Stimulated activated CD8-positive, alpha-beta memory T cell treated with anti-CD3 and anti-CD28 coated beads, Interleukin-12 subunit alpha, Interleukin-12 subunit beta, amount 100 ng/mL, for 24 hours (primary cell): ENCODE measurements around the gene AHCYL2.
"Not testable (repeated sequence)": the region's sequence is repeated elsewhere in the genome, so short reads cannot be mapped to it uniquely, and the experiment has no call there.

Experiments used
- DNase-seq: peaks from one replicate; pipeline ENCODE4 v3.0.0-alpha.2; 2020; ENCODE audit errors: extremely low read depth

The AHCYL2 gene

DNA sequence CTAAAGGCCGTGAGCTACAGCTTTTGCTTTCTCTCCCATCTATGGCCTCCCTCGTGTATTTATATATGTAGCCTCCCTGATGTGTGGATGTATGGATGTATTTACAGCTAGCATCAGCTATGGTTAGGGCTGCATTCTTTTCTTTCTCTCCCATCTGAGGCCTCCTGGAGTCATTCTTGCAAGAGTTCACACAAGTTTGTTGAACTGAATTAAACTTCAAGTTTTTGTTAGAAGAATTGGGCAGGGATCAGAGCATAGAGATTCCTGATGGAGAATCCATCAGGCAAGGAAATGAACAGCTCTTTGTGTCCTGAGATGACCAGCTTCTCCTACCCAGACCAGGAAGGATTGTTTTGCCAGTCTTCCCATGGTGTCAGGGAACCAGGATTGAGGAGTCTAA is 60.3 kb downstream of the AHCYL2 start:
- DNase-seq, result no peak

DNA sequence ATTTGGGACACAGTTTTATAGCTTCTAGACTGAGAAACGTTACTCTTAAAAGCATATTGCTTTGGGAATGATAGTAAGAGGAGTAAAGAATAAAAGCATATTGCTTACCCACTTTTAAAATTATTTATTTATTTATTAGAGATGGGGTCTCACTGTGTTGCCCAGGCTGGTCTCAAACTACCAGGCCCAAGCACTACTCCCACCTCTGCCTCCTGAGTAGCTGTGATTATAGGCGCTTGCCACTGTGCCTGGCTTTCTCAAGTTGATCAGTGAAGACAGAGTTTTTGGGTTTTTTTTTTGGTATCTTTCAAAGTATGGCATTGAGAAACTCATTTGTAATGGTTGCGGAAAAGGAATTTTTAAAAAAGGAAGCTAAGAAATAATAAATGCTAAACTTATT is 68.0 kb downstream of the AHCYL2 start:
- no peak for DNase-seq

DNA sequence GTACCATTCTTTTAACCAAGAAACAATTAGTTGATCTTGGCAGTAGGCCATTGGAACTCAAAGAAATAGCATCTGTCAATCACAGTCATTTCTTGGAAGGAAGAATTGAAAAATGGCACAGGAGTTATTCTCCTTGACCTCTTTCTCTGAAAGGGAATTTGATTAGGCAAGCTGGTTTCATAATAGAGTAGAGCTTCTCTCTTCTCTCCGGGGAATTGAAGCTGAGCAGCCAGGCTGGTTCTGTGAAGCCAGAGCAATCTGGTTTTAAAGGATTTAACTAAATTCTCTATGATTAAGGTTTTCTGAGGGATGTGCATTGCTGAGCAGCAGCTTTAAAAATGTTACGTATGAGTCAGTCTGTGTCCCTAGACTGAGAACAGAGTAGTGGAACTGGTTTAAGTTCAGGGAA is 70.2 kb downstream of the AHCYL2 start:
- DNase-seq, result no peak

DNA sequence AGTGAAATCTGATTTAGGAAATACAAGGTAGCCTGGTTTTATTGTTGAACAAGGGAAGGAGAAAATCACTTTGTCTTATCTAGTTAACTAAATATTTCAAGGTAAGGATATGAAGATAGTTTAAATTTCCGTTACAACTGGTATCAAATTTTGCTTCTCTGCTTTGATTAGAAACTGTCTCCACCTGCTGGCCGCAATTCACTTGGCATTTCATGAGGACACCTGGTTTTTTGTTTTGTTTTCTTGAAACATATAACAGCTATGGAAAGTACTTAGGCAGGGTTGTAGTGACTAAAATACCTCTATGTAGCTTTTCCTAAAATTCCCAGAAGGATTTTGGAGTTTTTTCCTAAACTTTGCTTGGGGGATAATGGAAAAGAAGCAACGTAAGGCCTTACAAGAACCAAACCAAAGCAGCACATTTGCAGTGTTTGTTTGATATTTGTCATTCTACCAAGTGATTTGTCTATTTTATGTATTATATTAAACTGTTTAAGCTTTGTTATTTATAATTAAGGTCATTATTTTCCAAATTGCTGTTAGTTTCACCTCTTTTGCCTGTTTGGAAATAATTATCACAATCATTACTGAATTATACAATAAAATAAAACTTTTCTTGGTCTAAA is 73.6 kb downstream of the AHCYL2 start:
- DNase-seq, result no peak

DNA sequence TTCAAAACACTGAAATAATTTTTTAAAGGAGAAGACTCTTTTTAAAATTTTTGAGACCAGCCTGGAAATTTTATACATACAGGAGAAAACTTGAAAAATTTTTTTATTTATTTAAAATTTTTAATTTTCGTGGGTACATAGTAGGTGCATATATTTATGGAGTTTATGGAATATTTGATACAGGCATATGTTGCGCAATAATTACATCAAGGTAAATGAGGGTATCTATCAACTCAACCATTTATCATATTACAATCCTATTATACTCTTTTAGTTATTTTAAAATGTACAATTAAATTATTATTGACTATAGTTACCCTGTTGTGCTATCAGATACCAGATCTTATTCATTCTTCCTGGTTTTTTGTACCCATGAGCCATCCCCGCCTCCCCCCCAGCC is 75.1 kb downstream of the AHCYL2 start:
- no peak for DNase-seq

DNA sequence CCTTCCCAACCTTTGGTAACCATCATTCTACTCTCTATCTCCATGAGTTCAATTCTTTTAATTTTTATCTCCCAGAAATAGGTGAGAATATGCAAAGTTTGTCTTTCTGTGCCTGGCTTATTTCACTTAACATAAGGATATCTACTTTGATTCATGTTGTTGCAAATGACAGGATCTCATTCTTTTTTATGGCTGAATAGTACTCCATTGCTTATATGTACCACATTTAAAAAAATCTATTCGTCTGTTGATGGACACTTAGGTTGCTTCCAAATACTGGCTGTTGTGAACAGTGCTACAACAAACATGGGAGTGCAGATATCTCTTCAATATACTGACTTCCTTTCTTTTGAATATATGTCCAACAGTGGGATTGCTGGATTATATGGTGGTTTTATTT is 75.5 kb downstream of the AHCYL2 start:
- not testable (repeated sequence) for DNase-seq

DNA sequence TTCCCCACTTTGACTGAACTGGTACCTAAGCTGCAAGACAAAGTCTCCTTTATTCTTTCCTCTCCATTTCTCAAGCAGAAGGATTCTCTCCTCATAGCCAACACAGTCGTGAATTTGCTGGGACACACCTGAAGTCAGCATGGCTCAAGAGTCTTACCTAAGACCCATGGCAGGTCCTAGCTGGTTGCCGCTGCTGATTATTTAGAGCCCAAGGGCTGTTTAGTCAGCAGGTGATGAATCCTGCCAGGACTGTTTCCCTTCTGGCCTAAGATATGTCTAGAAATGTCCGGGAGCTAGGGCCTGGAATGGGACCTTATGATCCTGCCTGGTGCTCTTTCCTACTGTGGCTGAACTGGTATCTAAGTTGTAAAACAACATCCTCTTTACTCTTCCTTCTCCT is 82.8 kb downstream of the AHCYL2 start:
- no peak for DNase-seq

DNA sequence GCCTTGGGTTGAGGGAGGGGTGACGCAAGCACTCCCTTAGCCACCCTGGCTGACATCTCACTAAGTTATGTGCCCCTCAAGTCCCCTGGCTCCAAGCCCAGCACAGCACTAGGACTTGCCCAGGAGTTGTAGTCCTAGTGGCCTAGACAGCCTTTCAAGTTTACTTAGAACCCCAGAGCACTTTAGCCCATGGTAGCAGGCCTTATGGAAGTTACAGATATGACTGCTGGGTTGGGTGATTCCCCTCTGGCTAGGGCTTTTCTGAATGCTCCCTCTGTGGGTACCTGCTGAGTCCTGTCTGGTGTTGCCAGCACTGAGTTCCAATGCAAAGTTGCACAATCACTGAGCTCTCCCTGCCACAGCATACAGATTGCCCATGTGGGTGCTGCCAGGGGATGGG is 83.2 kb downstream of the AHCYL2 start:
- DNase-seq, result no peak

DNA sequence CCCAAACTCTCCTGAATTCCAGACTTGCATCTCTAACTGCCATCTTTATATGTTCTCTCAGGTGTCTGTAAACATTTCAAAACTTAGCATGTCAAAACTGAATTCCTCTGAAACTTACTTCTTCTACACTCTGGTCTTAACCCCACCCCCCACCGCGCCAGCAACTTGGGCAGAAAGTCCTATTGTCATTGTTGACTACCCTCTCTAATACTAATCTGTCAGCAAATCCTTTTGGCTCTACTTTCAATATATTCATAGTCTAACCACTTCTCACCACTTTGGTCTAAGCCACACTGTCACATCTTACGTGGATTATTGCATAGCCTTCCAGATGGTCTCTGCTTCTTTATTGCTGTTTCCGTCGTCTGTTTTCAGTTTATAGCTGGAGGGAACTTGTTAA is 86.6 kb downstream of the AHCYL2 start:
- no peak for DNase-seq

DNA sequence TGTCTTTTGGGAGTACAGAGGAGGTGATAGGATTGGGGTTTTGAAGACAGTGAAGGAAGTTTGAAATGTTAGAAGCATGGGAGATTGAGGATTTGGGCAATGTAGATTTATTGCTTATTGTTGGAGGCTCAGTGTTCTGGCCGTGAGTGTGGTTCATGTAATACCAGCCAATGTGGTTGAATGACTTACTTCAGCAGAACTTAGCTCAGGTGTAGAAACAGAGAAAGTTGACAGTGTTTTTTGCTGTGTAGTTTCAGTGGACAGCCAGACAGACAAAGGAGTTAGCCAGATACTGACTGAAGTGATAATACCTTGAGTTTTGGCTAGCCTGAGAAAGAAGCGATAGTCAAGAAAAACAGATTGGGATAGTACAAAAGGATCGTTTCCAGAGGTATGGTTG is 88.5 kb downstream of the AHCYL2 start:
- DNase-seq, result no peak

DNA sequence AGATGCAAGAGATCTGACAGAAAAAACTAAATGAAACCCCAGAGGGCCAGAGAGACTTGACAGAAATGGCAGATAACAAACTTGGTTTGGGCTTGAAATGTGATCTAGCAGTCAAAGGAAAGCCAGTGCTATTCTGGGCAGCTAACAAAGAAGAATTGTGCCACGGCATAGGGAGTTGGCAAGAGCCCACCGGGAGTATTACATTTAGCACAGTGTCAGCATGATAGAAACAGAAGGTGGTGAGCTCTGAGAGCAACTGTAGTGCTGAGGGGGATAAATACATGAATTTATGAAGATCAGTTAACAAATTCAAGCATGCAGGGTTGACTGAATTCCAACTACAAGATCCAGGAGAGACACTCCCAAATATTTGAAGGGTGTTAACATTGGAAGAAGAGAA is 91.1 kb downstream of the AHCYL2 start:
- no peak for DNase-seq

DNA sequence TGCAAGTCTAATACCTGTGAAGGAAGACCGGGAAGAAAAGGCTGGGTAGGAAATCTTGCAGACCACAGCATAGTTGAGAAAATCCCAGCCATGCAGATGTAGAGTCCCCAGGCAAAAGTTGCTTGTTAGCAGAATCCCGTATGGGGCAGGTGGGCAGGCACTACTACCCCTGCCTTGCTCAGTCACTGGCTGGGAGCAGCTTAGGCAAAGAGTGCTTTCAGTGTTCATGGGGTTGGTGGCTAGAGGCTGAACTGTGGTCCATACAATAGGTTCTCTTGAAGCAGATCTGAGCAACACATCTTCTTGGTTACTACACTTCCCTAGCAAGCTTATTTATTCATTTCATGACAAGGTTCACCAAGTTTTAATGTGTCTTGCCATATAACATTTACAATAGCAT is 92.6 kb downstream of the AHCYL2 start:
- no peak for DNase-seq

DNA sequence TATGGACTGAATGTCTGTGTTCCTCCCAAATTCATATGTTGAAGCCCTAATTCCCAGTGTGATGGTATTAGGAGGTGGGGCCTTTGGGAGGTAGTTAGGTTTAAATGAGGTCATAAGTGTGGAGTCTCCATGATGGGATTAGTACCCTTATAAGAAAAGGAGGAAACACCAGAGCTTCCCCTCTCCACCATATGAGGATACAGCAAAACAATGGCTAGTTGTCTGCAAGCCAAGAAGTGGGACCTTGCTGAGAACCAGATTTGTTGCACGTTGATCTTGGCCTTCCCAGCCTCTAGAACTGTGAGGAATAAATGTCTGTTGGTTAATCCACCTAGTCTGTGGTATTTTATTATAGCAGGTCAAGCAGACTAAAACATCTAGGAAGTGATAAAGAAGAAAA is 102.2 kb downstream of the AHCYL2 start:
- no peak for DNase-seq

DNA sequence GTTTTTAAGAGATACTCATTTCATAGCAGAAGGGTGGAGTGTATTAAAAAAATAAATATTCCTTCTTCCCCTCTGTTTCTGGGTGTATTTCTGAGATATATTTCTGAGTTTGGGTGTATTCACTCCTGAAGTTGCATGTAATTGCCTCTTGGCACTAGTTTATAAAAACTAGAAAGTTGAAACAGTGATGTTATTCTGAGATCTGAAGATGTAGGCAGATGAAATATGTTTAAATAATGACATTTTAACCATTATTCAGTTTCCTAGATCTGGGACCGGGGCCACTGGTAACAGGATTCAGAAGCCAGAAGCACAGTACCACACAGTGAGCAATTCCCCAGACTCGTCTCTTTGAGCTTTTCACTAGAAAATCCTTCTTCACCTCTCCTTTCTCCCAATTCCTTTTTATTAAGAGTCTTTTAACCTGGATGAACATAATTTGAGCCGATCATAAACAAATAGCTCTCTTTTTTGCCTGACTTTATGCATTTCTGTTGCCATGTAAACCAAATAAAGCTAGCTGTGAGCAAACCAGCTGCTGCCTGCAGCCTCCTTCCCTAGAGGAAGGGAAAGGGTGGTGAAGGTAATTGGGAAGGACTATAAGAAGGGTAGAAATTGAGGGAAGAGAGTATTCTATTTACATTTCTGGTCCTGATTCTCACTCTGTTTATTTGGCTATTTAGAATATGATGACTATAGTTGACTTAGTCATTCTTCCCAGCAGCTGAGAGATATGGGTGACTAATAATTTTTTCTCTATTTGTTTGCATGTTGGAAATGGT is 107.6 kb downstream of the AHCYL2 start:
- DNase-seq, result no peak

DNA sequence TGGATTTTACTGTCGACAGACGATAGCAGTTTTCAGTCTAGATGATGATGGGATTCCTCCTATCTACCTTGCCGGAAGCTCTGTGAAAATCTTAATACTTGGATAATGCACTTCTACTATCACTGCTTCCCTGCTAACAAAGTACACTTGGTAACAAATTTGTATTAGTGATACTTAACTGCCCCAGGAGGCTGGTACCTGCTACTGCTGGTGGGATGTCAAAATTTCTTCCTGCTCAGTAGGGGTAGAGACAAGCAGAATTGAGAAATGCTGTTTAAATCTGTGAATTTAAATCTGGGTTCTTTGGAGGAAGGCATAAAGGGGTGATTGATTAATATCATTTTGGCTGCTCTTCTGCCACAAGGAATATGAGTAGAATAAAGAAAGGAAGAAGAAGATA is 109.6 kb downstream of the AHCYL2 start:
- DNase-seq, result no peak

DNA sequence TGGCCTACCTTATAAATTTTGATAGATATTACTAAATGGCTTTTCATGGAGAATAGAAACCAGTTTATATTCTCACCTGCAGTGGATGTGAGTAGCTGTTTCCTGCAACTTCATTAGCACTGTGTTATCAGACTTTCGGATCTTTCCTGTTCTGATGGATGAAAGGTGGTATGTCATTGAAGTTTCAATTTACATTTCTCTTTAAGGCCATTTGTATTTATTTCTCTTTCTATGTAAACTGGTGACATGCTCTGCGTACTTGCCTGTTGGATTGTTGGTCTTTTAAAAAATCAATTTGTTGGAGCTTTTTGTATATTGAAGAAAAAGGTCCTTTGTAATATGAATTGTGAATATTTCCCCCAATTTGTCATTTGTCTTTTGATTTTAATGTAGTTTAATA is 113.6 kb downstream of the AHCYL2 start:
- no peak for DNase-seq

DNA sequence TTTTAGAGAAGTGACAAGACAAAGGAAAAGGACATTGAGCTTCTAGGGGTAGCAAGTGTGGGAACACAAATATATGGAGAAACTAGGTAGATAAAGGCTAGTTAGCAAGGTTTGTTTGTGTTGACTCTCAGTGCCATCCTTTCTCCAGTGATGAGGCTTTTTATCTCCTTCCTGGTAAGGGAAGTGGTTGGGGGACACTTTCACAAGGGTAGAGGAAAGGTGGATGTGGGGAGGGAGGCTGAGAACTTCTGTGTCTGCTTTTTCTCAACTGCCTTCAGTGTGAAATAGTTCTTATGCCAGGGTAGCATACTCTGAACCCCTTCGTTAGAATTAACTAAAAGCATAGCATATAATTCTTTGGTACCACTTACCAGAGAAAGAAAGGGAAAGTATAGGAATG is 116.4 kb downstream of the AHCYL2 start:
- DNase-seq, result no peak

DNA sequence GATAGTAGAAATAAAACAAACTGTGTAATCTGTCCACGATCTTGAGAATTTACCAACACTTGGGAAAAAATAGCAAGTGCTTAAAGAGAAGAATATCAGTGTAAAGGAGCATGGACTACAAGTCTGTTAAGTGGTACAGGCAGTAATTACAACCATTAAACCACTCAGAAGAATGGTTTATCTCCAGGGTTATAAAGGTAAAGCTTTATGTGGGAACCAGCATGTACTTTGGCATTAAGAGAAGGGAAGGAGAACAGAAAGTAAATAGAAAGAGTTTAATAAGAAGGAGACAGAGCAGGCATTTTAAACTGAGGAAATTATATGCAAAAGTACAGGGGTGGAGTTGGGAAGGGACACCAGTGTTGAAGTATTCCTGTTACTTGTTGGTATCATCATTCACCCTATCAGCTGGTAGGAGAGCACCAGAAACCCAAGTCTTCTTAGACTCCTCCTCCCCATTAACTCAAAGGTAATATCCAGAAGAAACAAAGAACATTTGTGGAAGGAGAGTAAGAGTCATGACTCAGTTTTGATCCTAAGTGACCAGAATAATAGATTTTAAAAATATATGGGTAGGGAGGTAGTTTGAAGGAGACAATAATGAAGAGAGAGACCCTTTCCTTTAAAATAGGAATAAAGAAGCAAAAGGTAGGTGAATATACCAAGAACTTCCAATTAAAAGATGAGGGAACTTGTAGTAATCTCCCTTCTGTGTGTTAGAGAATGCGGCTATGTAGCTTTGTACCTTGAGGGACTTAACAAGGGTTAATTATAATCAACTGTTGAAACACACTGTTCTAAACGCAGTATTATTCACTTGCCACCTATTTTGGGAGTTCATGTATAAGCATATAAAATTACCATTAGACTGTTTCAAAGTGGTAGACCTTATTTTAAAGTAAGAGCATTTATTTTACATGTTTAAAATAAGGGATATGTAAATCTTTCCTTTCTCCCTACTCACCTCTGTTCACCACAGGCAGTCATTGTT is 117.3 kb downstream of the AHCYL2 start:
- DNase-seq, result no peak

DNA sequence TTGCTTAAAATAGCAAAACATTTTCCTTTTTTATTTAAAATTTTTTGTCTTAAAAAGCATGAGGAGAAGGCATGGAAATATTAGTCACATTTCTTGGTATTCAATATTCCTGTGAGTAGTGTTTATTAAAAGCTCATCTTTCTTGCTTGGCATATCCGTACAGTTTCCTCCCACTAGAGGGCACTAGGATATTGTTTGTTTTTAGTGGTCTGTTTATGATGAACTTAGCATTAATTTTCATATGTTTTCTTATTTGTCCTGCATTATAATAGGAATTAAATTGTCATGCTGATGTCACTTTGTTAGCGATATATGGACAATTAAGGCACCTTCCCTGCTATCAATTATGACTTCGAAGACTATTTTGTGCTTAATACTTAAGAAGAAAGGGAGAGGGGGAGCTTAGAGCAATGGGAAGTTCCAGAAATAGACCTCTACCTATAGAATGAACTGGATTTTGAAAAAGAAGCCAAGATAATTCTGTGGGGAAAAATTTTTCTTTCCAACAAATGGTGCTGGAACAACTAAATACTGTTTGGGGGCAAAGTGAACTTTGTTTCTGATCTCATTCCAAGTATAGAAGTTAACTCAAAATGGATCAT is 118.4 kb downstream of the AHCYL2 start:
- no peak for DNase-seq

DNA sequence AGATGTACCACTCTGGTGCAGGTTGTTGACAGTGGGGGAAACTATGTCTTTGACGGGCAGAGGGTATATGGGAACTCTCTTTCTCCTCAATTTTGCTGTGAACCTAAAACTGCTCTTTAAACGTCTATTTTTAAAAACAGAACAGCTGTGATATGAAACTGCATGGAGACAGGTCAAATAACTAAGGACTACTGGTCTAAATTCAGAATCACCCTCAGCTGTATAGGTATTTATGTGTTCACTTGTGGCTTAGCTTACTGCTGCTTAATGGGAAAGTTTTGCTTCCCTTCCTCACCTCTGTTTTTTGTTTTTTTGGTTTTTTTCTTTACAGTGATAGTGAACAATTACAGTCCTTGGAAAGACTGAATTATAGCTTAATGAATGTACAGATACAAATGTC is 122.5 kb downstream of the AHCYL2 start:
- no peak for DNase-seq

DNA sequence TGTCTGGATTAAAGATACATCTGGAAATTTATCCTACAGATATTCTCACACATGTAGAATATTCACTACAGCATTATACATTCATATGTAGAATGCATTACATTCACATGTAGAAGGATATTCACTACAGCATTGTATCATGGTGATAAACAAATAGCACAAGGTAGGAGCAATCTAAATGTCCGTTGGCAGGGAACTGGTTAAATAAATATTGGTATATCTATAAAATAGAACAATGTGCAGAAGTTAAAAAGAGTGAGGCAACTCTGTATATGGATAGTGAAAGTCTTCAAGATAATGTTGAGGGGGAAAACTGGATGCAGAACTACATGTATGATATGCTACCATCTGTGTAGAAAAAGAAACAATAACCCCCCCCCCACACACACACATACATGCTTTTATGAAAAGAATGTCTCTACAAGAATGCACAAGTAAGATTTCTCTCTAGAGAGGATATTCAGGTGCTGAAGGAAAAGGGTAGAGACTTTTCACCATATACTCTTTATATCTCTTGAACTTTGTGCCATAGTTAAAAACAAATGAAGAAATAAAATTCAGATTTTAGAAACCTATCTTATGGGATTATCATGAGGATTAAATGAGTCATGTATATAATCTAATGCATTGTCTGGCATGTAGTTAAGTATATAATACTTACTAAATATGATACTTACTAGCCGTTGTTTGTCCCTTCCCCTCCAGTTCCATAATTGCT is 123.4 kb downstream of the AHCYL2 start:
- no peak for DNase-seq
